NCI-H1436 (cell line): Measurements from ENCODE around the gene GTF3C5.
"Not testable (repeated sequence)": the region's sequence is repeated elsewhere in the genome, so short reads cannot be mapped to it uniquely, and the experiment has no call there.

ENCODE experiments used
- DNase-seq: peaks from one replicate; lab custom pipeline; 2025; lab: John Stamatoyannopoulos, UW

The GTF3C5 gene

GRCh38 chr9:133071484-133072150 is 40.8 kb downstream of the GTF3C5 start:
- DNase-seq: no peak

- not testable (repeated sequence) for DNase-seq
These were observed 41.4 kb downstream of the GTF3C5 start for GRCh38 chr9:133072210-133072609.

- no peak for DNase-seq
These were observed 42.6 kb downstream of the GTF3C5 start for GRCh38 chr9:133073086-133074014.

GRCh38 chr9:133074111-133074651 is 43.4 kb downstream of the GTF3C5 start:
- DNase-seq: no peak

GRCh38 chr9:133075925-133076630 is 45.3 kb downstream of the GTF3C5 start:
- DNase-seq: no peak

- DNase-seq: no peak
These were observed 45.9 kb downstream of the GTF3C5 start for GRCh38 chr9:133076691-133077090.

- DNase-seq: no peak
These were observed 47.7 kb downstream of the GTF3C5 start for GRCh38 chr9:133078486-133078885.

- DNase-seq: no peak
These were observed 49.4 kb downstream of the GTF3C5 start for GRCh38 chr9:133080161-133080560.

GRCh38 chr9:133080786-133081779 is 50.3 kb downstream of the GTF3C5 start:
- not testable (repeated sequence) for DNase-seq

- DNase-seq: not testable (repeated sequence)
These were observed 51.3 kb downstream of the GTF3C5 start for GRCh38 chr9:133081957-133082644.

- DNase-seq: not testable (repeated sequence)
These were observed 52.9 kb downstream of the GTF3C5 start for GRCh38 chr9:133083688-133084087.

- not testable (repeated sequence) for DNase-seq
These were observed 55.5 kb downstream of the GTF3C5 start for GRCh38 chr9:133086212-133086860.

GRCh38 chr9:133086894-133087293 is 56.1 kb downstream of the GTF3C5 start:
- DNase-seq: no peak

- no peak for DNase-seq
These were observed 56.8 kb downstream of the GTF3C5 start for GRCh38 chr9:133087429-133088145.

GRCh38 chr9:133088146-133088750 is 57.5 kb downstream of the GTF3C5 start:
- DNase-seq: no peak

GRCh38 chr9:133088756-133089155 is 58.0 kb downstream of the GTF3C5 start:
- no peak for DNase-seq

- peak; percentile 63 for DNase-seq
These were observed 58.5 kb downstream of the GTF3C5 start for GRCh38 chr9:133089271-133089671.

GRCh38 chr9:133090187-133090586 is 59.4 kb downstream of the GTF3C5 start:
- DNase-seq: no peak
